B cell (primary cell): ENCODE data around the gene SLC13A2. TPM values are rescaled to one million over a fixed set of nuclear protein-coding genes. Genes with fewer than 3 reads are reported as not detected.
A peak's percentile ranks its signal among the peaks of the same experiment; 100 is the strongest.

Experiments used
- ATAC-seq: fragments of 200-7000 bp; cut with Tn5 transposase; one replicate; pipeline ENCODE4 v1.10.0; 2021; ENCODE audit warnings: low read depth, mild to moderate bottlenecking, moderate number of reproducible peaks, moderate library complexity
- CTCF ChIA-PET: fragments of 350-600 bp; sonication (Branson Sonifier 250); formaldehyde crosslinking; loops from one replicate; lab custom pipeline; 2021; ENCODE audit warnings: antibody characterized with exemption, inconsistent platforms; lab: Charles Lee
- POLR2A ChIA-PET: fragments of 350-600 bp; sonication (Branson Sonifier 250); formaldehyde crosslinking; loops from one replicate; lab custom pipeline; 2021; ENCODE audit warnings: antibody characterized with exemption; lab: Charles Lee
- DNase-seq: peaks from one replicate; pipeline ENCODE4 v3.0.0; 2013
- H2AFZ ChIP-seq: 2 replicates; pipeline ENCODE4 v1.6.1; 2012; ENCODE audit warnings: mild to moderate bottlenecking, low read depth, low read length; ENCODE audit not compliant: insufficient read depth, poor library complexity, severe bottlenecking
- H3K27ac ChIP-seq, 2 donors: 1 replicate in 1 of 2; 2 replicates in 1 of 2; pipeline ENCODE4 v1.5.1; 2012 to 2013; ENCODE audit warnings: low read length in 2 of 2, mild to moderate bottlenecking in 2 of 2, moderate library complexity in 1 of 2
- H3K27me3 ChIP-seq, 4 experiments: fragments of 200-600 bp in 1 of 4; sonication (generic) in 1 of 4; replicated peaks in 1 of 4; 1 replicate in 2 of 4; 2 replicates in 2 of 4; pipeline versions ENCODE4 v1.6.1 to v1.7.0; 2013 to 2016; ENCODE audit warnings: low read length in 3 of 4, mild to moderate bottlenecking in 2 of 4, mixed read lengths in 1 of 4, moderate library complexity in 1 of 4; ENCODE audit not compliant: insufficient read depth in 4 of 4, control insufficient read depth in 3 of 4; ENCODE audit errors: control extremely low read depth in 1 of 4
- H3K36me3 ChIP-seq, 2 experiments: replicated peaks in 1 of 2; 1 replicate in 1 of 2; 2 replicates in 1 of 2; pipeline versions ENCODE4 v1.6.1 to v1.7.1; 2013; ENCODE audit warnings: low read length in 1 of 2; ENCODE audit not compliant: insufficient read depth in 2 of 2, control insufficient read depth in 1 of 2; ENCODE audit errors: control extremely low read depth in 1 of 2, extremely low read depth in 1 of 2
- H3K4me1 ChIP-seq, 2 donors: fragments of 200-600 bp in 1 of 2; sonication (generic) in 1 of 2; 1 replicate in 1 of 2; 2 replicates in 1 of 2; pipeline versions ENCODE4 v1.5.1 to v1.6.1; 2013 to 2017; ENCODE audit warnings: low read length in 2 of 2; ENCODE audit not compliant: control insufficient read depth in 2 of 2, insufficient read depth in 2 of 2
- H3K4me2 ChIP-seq: replicated peaks from 2 replicates; pipeline ENCODE3; 2012; ENCODE audit warnings: mild to moderate bottlenecking, low read depth, low read length; ENCODE audit not compliant: poor library complexity, severe bottlenecking
- H3K4me3 ChIP-seq, 5 experiments: fragments of 200-600 bp in 1 of 5; sonication (generic) in 1 of 5; 1 replicate in 3 of 5; 2 replicates in 2 of 5; pipeline versions ENCODE4 v1.5.1 to v1.7.0; 2011 to 2016; ENCODE audit warnings: low read length in 4 of 5, mild to moderate bottlenecking in 4 of 5, low read depth in 2 of 5, control low read depth in 1 of 5, moderate library complexity in 1 of 5; ENCODE audit not compliant: insufficient read depth in 1 of 5; ENCODE audit errors: control extremely low read depth in 1 of 5, extremely low read depth in 1 of 5
- H3K79me2 ChIP-seq: fragments of 200-600 bp; sonication (generic); one replicate; pipeline ENCODE4 v1.6.0; 2016; ENCODE audit warnings: low read length; ENCODE audit not compliant: control insufficient read depth, insufficient read depth
- H3K9ac ChIP-seq: fragments of 200-600 bp; sonication (generic); 2 replicates; pipeline ENCODE4 v1.6.1; 2017; ENCODE audit warnings: mild to moderate bottlenecking, low read length, moderate library complexity
- H3K9me3 ChIP-seq, 3 donors: one replicate each; pipeline versions ENCODE4 v1.6.1 to v1.7.1; 2013; ENCODE audit warnings: low read length in 2 of 3; ENCODE audit not compliant: control insufficient read depth in 2 of 3, insufficient read depth in 1 of 3; ENCODE audit errors: control extremely low read depth in 1 of 3
- H4K20me1 ChIP-seq: 2 replicates; pipeline ENCODE4 v1.6.0; 2012; ENCODE audit warnings: mild to moderate bottlenecking, low read length; ENCODE audit not compliant: insufficient read depth, control insufficient read depth, poor library complexity, severe bottlenecking
- H3K27ac Mint-ChIP-seq: one replicate; pipeline ENCODE4 v1.8.0; 2021; ENCODE audit warnings: mixed read lengths
- H3K27me3 Mint-ChIP-seq: one replicate; pipeline ENCODE4 v1.8.0; 2021; ENCODE audit warnings: mixed read lengths
- H3K4me1 Mint-ChIP-seq: one replicate; pipeline ENCODE4 v1.8.0; 2021; ENCODE audit warnings: mixed read lengths
- H3K4me3 Mint-ChIP-seq: one replicate; pipeline ENCODE4 v1.8.0; 2021; ENCODE audit warnings: mixed read lengths
- H3K9me3 Mint-ChIP-seq: one replicate; pipeline ENCODE4 v1.8.0; 2022; ENCODE audit warnings: mixed read lengths; ENCODE audit not compliant: insufficient read depth
- CTCF ChIP-seq: fragments of 200-600 bp; IDR thresholded peaks from one replicate; pipeline ENCODE4 v1.8.0; 2022; ENCODE audit warnings: antibody characterized with exemption, mild to moderate bottlenecking
- EZH2 ChIP-seq: IDR thresholded peaks from 2 replicates; pipeline ENCODE4 v1.6.1; 2012; ENCODE audit warnings: borderline replicate concordance, low read depth, mild to moderate bottlenecking, moderate library complexity, low read length; ENCODE audit not compliant: insufficient read depth, poor library complexity, severe bottlenecking
- WGBS: methylation state at CpG from one replicate; pipeline ENCODE4 v1.1.5; 2013; ENCODE audit warnings: missing lambda C conversion rate; ENCODE audit not compliant: insufficient coverage; 5-methylcytosine and 5-hydroxymethylcytosine counted together
- intact Hi-C: fragments of 100-400 bp; cut with micrococcal nuclease; formaldehyde crosslinking; loops from one replicate; pipeline ENCODE4 v1.10.0; 2022
- polyA plus RNA-seq: library from polyadenylated mRNA; depleted of rRNA; stranded (reverse); fragments of >200 nt; gene quantifications from 2 replicates; pipeline ENCODE4 v1.2.3, GENCODE V29; 2012
- total RNA-seq, 2 donors: library from RNA; stranded (reverse); fragments of 120-200 nt in 1 of 2; gene quantifications; 1 replicate in 1 of 2; 2 replicates in 1 of 2; pipeline versions ENCODE4 v1.2.3 to v1.2.4, GENCODE V29; 2013 to 2022

SLC13A2 gene
- total and polyA plus RNA-seq, 2 donors (not counting 1 experiment from before 2014, with no cell fraction given), result not detected

GRCh38 chr17:28545141-28545503, 71.7 kb downstream of the SLC13A2 start:
- no peak overlapping the region for H3K27ac ChIP-seq
- intact Hi-C loops, result no loop called here
- no peak overlapping the region for H2AFZ ChIP-seq
- Mint-ChIP-seq H3K4me1 (peaks cover 49% of the 10 kb centered on the region), H3K27ac (peak overlapping the region; percentile 17), H3K4me3 (no peak overlapping the region), H3K27me3 (no peaks in the 10 kb centered on the region), H3K9me3 (no peaks in the 10 kb centered on the region)
- H3K79me2 ChIP-seq, result peaks cover 11% of the 10 kb centered on the region
- no peaks in the 10 kb centered on the region for H4K20me1 ChIP-seq
- no peak overlapping the region for H3K9ac ChIP-seq
- POLR2A ChIA-PET, result no interaction called here
- CTCF ChIA-PET, result interaction anchor here (0.6 kb wide), 2 partner anchors 24 to 179 kb away, joined by 3 read pairs; no protein-coding TSS in a partner anchor
- ATAC-seq (no peak), DNase-seq (no peak)
- TF ChIP-seq CTCF (no peak), EZH2 (no peak)
- H3K9me3 ChIP-seq, result no peaks in the 10 kb centered on the region
- WGBS, result 94% methylated on average over 2 of the region's 2 CpGs
- H3K36me3 ChIP-seq, result peaks cover 0 to 28% of the 10 kb centered on the region in 2 experiments
- no peaks in the 10 kb centered on the region for H3K27me3 ChIP-seq
- peaks cover 39 to 51% of the 10 kb centered on the region in 2 donors for H3K4me1 ChIP-seq
- no peak overlapping the region for H3K4me2 ChIP-seq
- no peak overlapping the region for H3K4me3 ChIP-seq

- Histone ChIP-seq H3K27ac (no peak overlapping the region), H4K20me1 (peaks cover 3% of the 10 kb centered on the region), H2AFZ (no peak overlapping the region), H3K4me1 (peaks cover 47 to 58% of the 10 kb centered on the region in 2 donors), H3K27me3 (no peaks in the 10 kb centered on the region), H3K79me2 (peaks cover 11% of the 10 kb centered on the region), H3K9me3 (no peaks in the 10 kb centered on the region), H3K4me2 (no peak overlapping the region), H3K9ac (no peak overlapping the region), H3K4me3 (no peak overlapping the region), H3K36me3 (peaks cover 0 to 28% of the 10 kb centered on the region in 2 experiments)
- DNase-seq (no peak), ATAC-seq (no peak)
- POLR2A ChIA-PET, result no interaction called here
- WGBS, result 80% methylated on average over 5 of the region's 6 CpGs
- no peak for TF ChIP-seq CTCF
- no peak for TF ChIP-seq EZH2
- peak overlapping the region; percentile 41 for H3K27ac Mint-ChIP-seq
- H3K4me1 Mint-ChIP-seq, result peaks cover 57% of the 10 kb centered on the region
- H3K27me3 Mint-ChIP-seq, result no peaks in the 10 kb centered on the region
- CTCF ChIA-PET, result interaction anchor here (4.3 kb wide), 1 partner anchor 66 kb away, joined by 30 read pairs; no protein-coding TSS in a partner anchor
- H3K9me3 Mint-ChIP-seq, result no peaks in the 10 kb centered on the region
- intact Hi-C loops, result no loop called here
- no peak overlapping the region for H3K4me3 Mint-ChIP-seq
These were observed 72.5 kb downstream of the SLC13A2 start for GRCh38 chr17:28545787-28546415.
